GM12891 (cell line): Measurements from ENCODE around the gene NR2F1-AS1.

Experiments used
- PAX5 ChIP-seq: IDR thresholded peaks from 2 replicates; pipeline ENCODE4 v1.6.1; 2011; ENCODE audit warnings: low read length, moderate library complexity, mild to moderate bottlenecking; ENCODE audit not compliant: insufficient read depth, severe bottlenecking
- POLR2A ChIP-seq: IDR thresholded peaks from 2 replicates; pipeline ENCODE4 v1.6.1; 2011; ENCODE audit warnings: low read depth, low read length, control low read depth
- POLR2AphosphoS5 ChIP-seq: IDR thresholded peaks from 2 replicates; pipeline ENCODE4 v1.6.1; 2011; ENCODE audit warnings: low read depth, low read length, control low read depth
- SPI1 ChIP-seq: IDR thresholded peaks from 2 replicates; pipeline ENCODE4 v1.6.1; 2011; ENCODE audit warnings: low read depth, low read length, control low read depth
- TAF1 ChIP-seq: IDR thresholded peaks from 2 replicates; pipeline ENCODE4 v1.6.1; 2011; ENCODE audit warnings: low read depth, low read length, control low read depth

- TF ChIP-seq TAF1 (no peak), POLR2AphosphoS5 (no peak), POLR2A (no peak), SPI1 (no peak), PAX5 (no peak)
These were observed 20.8 kb upstream of the NR2F1-AS1 start for GRCh38 chr5:93601802-93602155.
